Retinal pigment epithelial cell (primary cell): ENCODE measurements around the gene BRF1.

Experiments used
- DNase-seq: peaks from one replicate; pipeline ENCODE4 v3.0.0-alpha.2; 2010; ENCODE audit warnings: low read depth
- H3K4me3 ChIP-seq: 2 replicates; pipeline ENCODE4 v1.5.1; 2011; ENCODE audit warnings: mild to moderate bottlenecking, low read length, control low read depth, moderate library complexity
- CTCF ChIP-seq: conservative IDR thresholded peaks from 2 replicates; pipeline ENCODE4 v1.5.1; 2011; ENCODE audit warnings: low read depth, low read length, control low read depth, inconsistent platforms

The BRF1 gene

GRCh38 chr14:105223770-105224544 lies 76.8 kb downstream of the BRF1 start:
- no peak for DNase-seq

GRCh38 chr14:105223260-105223659 lies 77.5 kb downstream of the BRF1 start:
- no peak overlapping the region for H3K4me3 ChIP-seq
- no peak for TF ChIP-seq CTCF
- DNase-seq = peak; percentile 45

More at GRCh38 chr14:105223770-105224544, 76.8 kb downstream of the BRF1 start:
- no peak for TF ChIP-seq CTCF
- H3K4me3 ChIP-seq = no peak overlapping the region

- no peak for TF ChIP-seq CTCF
Measured at GRCh38 chr14:105221598-105222178, 79.1 kb downstream of the BRF1 start.

DNA sequence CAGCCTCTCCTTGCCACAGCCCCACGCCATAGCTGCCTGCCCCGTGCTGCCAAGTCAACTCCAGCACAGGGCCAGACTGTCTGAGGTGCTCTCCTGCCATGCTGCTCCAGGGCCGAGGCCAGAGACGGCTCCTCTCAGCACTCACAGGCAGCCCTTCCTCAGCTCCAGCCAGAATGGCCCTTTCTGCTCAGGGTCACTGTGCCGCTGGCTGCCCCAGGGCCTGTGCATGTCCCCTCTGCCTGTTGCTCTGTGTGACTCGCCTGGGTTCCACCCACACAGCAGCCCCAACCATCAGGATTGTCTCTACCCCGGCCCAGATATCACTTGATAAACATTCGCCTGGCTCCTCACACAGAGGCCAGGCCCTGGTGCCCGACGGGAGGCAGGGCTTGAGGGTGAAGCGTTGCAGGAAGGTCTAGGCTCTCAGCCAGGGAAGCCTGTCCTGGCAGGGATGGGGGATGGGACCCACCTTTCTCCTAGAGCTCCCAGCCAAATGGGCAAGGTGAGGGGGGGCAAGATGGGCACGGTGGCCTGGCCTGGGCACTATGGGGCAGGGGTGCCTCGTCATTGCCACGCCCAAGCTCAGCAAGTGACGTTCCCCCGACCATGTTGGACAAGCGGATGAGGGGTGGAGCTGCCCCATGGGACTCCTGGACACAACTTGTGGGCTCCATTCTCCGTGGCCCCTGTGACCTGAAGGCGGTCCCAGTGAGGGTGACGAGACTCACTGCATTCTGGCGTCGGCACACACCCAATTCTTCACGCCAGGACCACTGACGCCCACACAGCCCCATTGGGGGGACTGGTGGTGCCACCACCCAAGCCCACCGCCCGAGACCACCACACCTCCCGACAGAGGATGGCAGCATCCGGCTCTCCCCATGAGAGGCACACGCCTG lies 79.9 kb downstream of the BRF1 start:
- no peak overlapping the region for H3K4me3 ChIP-seq
- no peak for DNase-seq
- no peak for TF ChIP-seq CTCF

More at GRCh38 chr14:105221598-105222178, 79.1 kb downstream of the BRF1 start:
- DNase-seq = no peak
- no peak overlapping the region for H3K4me3 ChIP-seq

DNA sequence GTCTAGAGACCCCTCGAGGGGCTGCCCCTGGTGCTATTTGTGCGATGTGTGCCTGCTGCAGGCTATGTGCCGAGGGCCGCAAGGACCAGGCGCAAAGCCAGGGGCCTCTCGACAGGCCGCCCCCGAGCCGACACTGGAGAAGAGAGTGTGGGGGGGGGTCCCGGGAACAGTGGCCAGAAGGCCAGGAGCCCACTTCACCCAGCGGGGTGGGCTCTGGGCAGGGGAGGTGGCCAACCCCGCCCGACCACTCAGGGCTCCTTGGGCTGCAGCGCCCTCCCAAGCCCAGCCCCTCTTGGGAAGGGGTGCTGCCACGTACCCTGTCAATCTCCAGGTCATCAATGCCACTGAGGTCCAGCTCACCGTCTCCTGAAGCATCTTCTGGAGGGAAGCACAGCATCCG lies 81.0 kb downstream of the BRF1 start:
- no peak for DNase-seq
- no peak overlapping the region for H3K4me3 ChIP-seq
- no peak for TF ChIP-seq CTCF

DNA sequence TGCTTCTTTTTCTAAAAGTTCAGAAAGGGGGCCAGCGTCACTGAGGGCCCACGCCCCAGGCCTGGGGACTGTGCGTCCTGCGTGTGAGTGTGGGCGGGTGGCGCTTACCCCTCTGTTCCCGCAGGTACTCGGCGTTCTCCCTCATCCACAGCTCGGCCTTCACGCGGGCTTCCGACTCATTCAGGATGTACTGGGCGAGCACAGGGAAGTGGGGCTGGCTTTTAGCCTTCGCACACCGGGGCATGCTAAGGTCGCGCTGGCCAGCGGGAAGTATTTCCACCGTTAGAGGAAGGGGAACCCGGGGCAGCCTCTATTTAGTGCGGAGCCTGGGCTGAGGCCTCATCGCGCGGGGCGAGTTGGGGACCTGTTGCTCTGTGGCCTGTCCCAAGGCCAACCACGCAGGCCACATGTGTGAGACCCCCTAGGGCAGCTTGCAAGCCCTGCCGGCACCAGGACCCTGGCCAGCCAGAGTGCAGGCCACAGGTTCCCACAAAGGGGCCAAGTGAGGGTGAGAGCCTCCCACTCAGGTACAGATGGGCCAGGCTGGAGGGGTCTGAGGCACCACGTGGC lies 81.7 kb downstream of the BRF1 start:
- H3K4me3 ChIP-seq = no peak overlapping the region
- no peak for DNase-seq
- TF ChIP-seq CTCF = no peak
